HCT116 (cell line): Measurements from ENCODE around the gene CNTN4. TPM values are rescaled to one million over a fixed set of nuclear protein-coding genes. Genes with fewer than 3 reads are reported as not detected.

Experiments
- ATAC-seq: fragments of 200-7000 bp; cut with Tn5 transposase; 2 replicates; pipeline ENCODE4 v1.9.1; 2020; ENCODE audit warnings: mild to moderate bottlenecking, moderate library complexity
- BruUV-seq: library from RNA; stranded (reverse); fragments of 400-500 nt; replicated peaks from 2 replicates; lab custom pipeline; 2021; lab: Mats Ljungman, UMichigan
- CTCF ChIA-PET: fragments of 300-600 bp; sonication (Branson Sonifier 250); formaldehyde crosslinking; loops from one replicate; lab custom pipeline; 2021; ENCODE audit warnings: antibody characterized with exemption; lab: Charles Lee
- POLR2A ChIA-PET: fragments of 300-600, 350-600 bp; sonication (Branson Sonifier 250); formaldehyde crosslinking; loops from one replicate; lab custom pipeline; 2021; ENCODE audit warnings: antibody characterized with exemption; lab: Charles Lee
- RAD21 ChIA-PET, 2 experiments: fragments of 300-600 bp; sonication (Branson Sonifier 250); formaldehyde crosslinking; loops; one replicate each; lab custom pipeline; 2023; ENCODE audit warnings: low total read pairs in 2 of 2; ENCODE audit not compliant: uncharacterized antibody in 2 of 2, unreplicated experiment in 2 of 2, low non-redundant PET in 1 of 2; lab: Charles Lee
- DNase-seq: peaks from one replicate; pipeline ENCODE4 v3.0.0-alpha.2; 2010; ENCODE audit warnings: low read depth, low spot score
- H2AFZ ChIP-seq: fragments of 200-600 bp; shearing (Covaris generic), sonication (generic); 2 replicates; pipeline ENCODE4 v1.6.1; 2017; ENCODE audit warnings: low read depth, mixed run types, mixed read lengths, antibody characterized with exemption, low read length; ENCODE audit not compliant: poor library complexity, severe bottlenecking
- H3K27ac ChIP-seq: 2 replicates; pipeline ENCODE4 v1.5.1; 2012; ENCODE audit warnings: low read depth, low read length
- H3K27me3 ChIP-seq: fragments of 200-600 bp; sonication (generic); 2 replicates; pipeline ENCODE4 v1.6.1; 2016; ENCODE audit warnings: mixed run types, low read length, mixed read lengths; ENCODE audit not compliant: insufficient read depth
- H3K36me3 ChIP-seq, 2 experiments: fragments of 200-500 bp in 1 of 2; fragments of 200-600 bp in 1 of 2; sonication (Bioruptor generic) in 1 of 2; sonication (generic) in 1 of 2; 2 replicates each; pipeline versions ENCODE4 v1.5.1 to v1.6.1; 2014 to 2016; ENCODE audit warnings: low read length in 2 of 2, inconsistent platforms in 1 of 2, mixed read lengths in 1 of 2, mixed run types in 1 of 2; ENCODE audit not compliant: insufficient read depth in 2 of 2, control insufficient read depth in 1 of 2
- H3K4me1 ChIP-seq, 2 experiments: fragments of 200-600 bp in 1 of 2; sonication (generic) in 1 of 2; 2 replicates each; pipeline versions ENCODE4 v1.5.1 to v1.6.1; 2012 to 2017; ENCODE audit warnings: low read length in 2 of 2, inconsistent platforms in 1 of 2, mild to moderate bottlenecking in 1 of 2, mixed read lengths in 1 of 2, mixed run types in 1 of 2, moderate library complexity in 1 of 2; ENCODE audit not compliant: insufficient read depth in 2 of 2, control insufficient read depth in 1 of 2
- H3K4me2 ChIP-seq: fragments of 200-600 bp; sonication (generic); 2 replicates; pipeline ENCODE4 v1.6.1; 2017; ENCODE audit warnings: mixed run types, low read length, mixed read lengths
- H3K4me3 ChIP-seq, 2 experiments: fragments of 200-600 bp in 1 of 2; sonication (generic) in 1 of 2; replicated peaks in 1 of 2; 2 replicates each; pipeline ENCODE4 v1.5.1; 2011 to 2016; ENCODE audit warnings: low read length in 2 of 2, control low read depth in 1 of 2, low read depth in 1 of 2, mild to moderate bottlenecking in 1 of 2, mixed read lengths in 1 of 2, mixed run types in 1 of 2
- H3K79me2 ChIP-seq: fragments of 200-600 bp; sonication (generic); 2 replicates; pipeline ENCODE4 v1.6.1; 2017; ENCODE audit warnings: mild to moderate bottlenecking, mixed run types, low read length, moderate library complexity, mixed read lengths; ENCODE audit not compliant: insufficient read depth
- H3K9ac ChIP-seq: fragments of 200-600 bp; sonication (generic); 2 replicates; pipeline ENCODE4 v1.6.1; 2016; ENCODE audit warnings: low read length, mixed read lengths
- H3K9me2 ChIP-seq: fragments of 200-600 bp; sonication (generic), shearing (Covaris generic); 2 replicates; pipeline ENCODE4 v1.6.1; 2017; ENCODE audit warnings: mixed run types, mild to moderate bottlenecking, moderate library complexity; ENCODE audit not compliant: insufficient read depth
- H3K9me3 ChIP-seq, 2 experiments: fragments of 200-500 bp in 1 of 2; fragments of 200-600 bp in 1 of 2; sonication (Bioruptor generic) in 1 of 2; sonication (generic) in 1 of 2; 2 replicates each; pipeline ENCODE4 v1.6.1; 2014 to 2017; ENCODE audit warnings: low read length in 2 of 2, mixed read lengths in 2 of 2, inconsistent platforms in 1 of 2, low read depth in 1 of 2, mild to moderate bottlenecking in 1 of 2, mixed run types in 1 of 2, moderate library complexity in 1 of 2; ENCODE audit not compliant: control insufficient read depth in 1 of 2, insufficient read depth in 1 of 2
- H4K20me1 ChIP-seq: fragments of 200-600 bp; sonication (generic), shearing (Covaris generic); 2 replicates; pipeline ENCODE4 v1.6.1; 2017; ENCODE audit warnings: mixed run types, mild to moderate bottlenecking, moderate library complexity; ENCODE audit not compliant: insufficient read depth
- ATF3 ChIP-seq: IDR thresholded peaks from 2 replicates; pipeline ENCODE4 v1.6.1; 2012
- CBX3 ChIP-seq: IDR thresholded peaks from 2 replicates; pipeline ENCODE4 v1.6.1; 2012; ENCODE audit warnings: low read depth
- EGR1 ChIP-seq: IDR thresholded peaks from 2 replicates; pipeline ENCODE4 v1.6.1; 2012; ENCODE audit warnings: low read depth
- EZH2 ChIP-seq: fragments of 200-600 bp; sonication (generic); IDR thresholded peaks from 2 replicates; pipeline ENCODE4 v1.6.1; 2017; ENCODE audit warnings: antibody characterized with exemption, mixed run types
- POLR2A ChIP-seq: IDR thresholded peaks from 2 replicates; pipeline ENCODE4 v1.7.0; 2011; ENCODE audit warnings: borderline replicate concordance; ENCODE audit not compliant: insufficient read depth, insufficient read length; ENCODE audit errors: extremely low read depth
- RAD21 ChIP-seq: IDR thresholded peaks from 2 replicates; pipeline ENCODE4 v1.6.1; 2012; ENCODE audit warnings: low read depth, mild to moderate bottlenecking
- SIN3A ChIP-seq: IDR thresholded peaks from 2 replicates; pipeline ENCODE4 v1.6.1; 2012; ENCODE audit warnings: low read depth
- SP1 ChIP-seq: IDR thresholded peaks from 2 replicates; pipeline ENCODE4 v1.6.1; 2012; ENCODE audit warnings: low read depth
- SRF ChIP-seq: IDR thresholded peaks from 2 replicates; pipeline ENCODE4 v1.6.1; 2012; ENCODE audit warnings: low read depth
- intact Hi-C: fragments of 100-400 bp; cut with micrococcal nuclease; formaldehyde crosslinking; loops from 2 replicates; pipeline ENCODE4 v1.10.0; 2022
- total RNA-seq: library from RNA; stranded (reverse); gene quantifications from one replicate; pipeline ENCODE4 v1.2.1, GENCODE V29; 2021; ENCODE audit not compliant: unreplicated experiment
- TF ChIP-seq, protein P1 (sequence below), 3 experiments: fragments of 200-600 bp in 1 of 3; sonication (generic) in 1 of 3; IDR thresholded peaks in 2 of 3; conservative IDR thresholded peaks in 1 of 3; 2 replicates each; pipeline ENCODE4 v1.5.1; 2012 to 2017; ENCODE audit warnings: low read depth in 2 of 3, low read length in 2 of 3, antibody characterized with exemption in 1 of 3, borderline replicate concordance in 1 of 3, control low read depth in 1 of 3, mild to moderate bottlenecking in 1 of 3, mixed read lengths in 1 of 3, mixed run types in 1 of 3, moderate library complexity in 1 of 3; ENCODE audit not compliant: insufficient read depth in 1 of 3
- TF ChIP-seq, protein P2 (sequence below): IDR thresholded peaks from 2 replicates; pipeline ENCODE4 v1.6.1; 2012

The CNTN4 gene
- total RNA-seq, 1 experiment from 2014 or later, result not detected

GRCh38 chr3:2363854-2364253 is 265.2 kb downstream of the CNTN4 start:
- H3K79me2 ChIP-seq, result no peaks in the 10 kb centered on the region
- no peak overlapping the region for H3K9ac ChIP-seq
- H3K9me3 ChIP-seq, result peaks cover 0 to 20% of the 10 kb centered on the region in 2 experiments; a peak in 2 of 4 replicates
- CTCF ChIA-PET, result no interaction called here
- no peak overlapping the region for H3K4me3 ChIP-seq
- POLR2A ChIA-PET, result no interaction called here
- BruUV-seq, result no TSS peak
- intact Hi-C loops, result no loop called here
- H3K27ac ChIP-seq, result no peak overlapping the region
- RAD21 ChIA-PET, result no interaction called here
- H3K27me3 ChIP-seq, result no peaks in the 10 kb centered on the region
- ATAC-seq (no peak), DNase-seq (no peak)
- H3K4me2 ChIP-seq, result no peak overlapping the region
- H4K20me1 ChIP-seq, result no peaks in the 10 kb centered on the region
- H3K4me1 ChIP-seq, result no peaks in the 10 kb centered on the region
- TF ChIP-seq, protein P1, sequence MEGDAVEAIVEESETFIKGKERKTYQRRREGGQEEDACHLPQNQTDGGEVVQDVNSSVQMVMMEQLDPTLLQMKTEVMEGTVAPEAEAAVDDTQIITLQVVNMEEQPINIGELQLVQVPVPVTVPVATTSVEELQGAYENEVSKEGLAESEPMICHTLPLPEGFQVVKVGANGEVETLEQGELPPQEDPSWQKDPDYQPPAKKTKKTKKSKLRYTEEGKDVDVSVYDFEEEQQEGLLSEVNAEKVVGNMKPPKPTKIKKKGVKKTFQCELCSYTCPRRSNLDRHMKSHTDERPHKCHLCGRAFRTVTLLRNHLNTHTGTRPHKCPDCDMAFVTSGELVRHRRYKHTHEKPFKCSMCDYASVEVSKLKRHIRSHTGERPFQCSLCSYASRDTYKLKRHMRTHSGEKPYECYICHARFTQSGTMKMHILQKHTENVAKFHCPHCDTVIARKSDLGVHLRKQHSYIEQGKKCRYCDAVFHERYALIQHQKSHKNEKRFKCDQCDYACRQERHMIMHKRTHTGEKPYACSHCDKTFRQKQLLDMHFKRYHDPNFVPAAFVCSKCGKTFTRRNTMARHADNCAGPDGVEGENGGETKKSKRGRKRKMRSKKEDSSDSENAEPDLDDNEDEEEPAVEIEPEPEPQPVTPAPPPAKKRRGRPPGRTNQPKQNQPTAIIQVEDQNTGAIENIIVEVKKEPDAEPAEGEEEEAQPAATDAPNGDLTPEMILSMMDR (IDR thresholded peaks at IDR 0.05 in 2 of 3, conservative IDR thresholded peaks at IDR 0.05 in 1 of 3; ENCODE audit: borderline replicate concordance in 1 of 3, insufficient read depth in 1 of 3, low read depth in 2 of 3, low read length in 2 of 3), result no peak
- TF ChIP-seq CBX3 (no peak), SIN3A (no peak), ATF3 (no peak), POLR2A (no peak), RAD21 (no peak), SRF (no peak), EGR1 (no peak), SP1 (no peak), EZH2 (no peak)
- TF ChIP-seq, protein P2, sequence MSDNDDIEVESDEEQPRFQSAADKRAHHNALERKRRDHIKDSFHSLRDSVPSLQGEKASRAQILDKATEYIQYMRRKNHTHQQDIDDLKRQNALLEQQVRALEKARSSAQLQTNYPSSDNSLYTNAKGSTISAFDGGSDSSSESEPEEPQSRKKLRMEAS, result no peak
- no peak overlapping the region for H2AFZ ChIP-seq
- H3K9me2 ChIP-seq, result no peaks in the 10 kb centered on the region
- no peaks in the 10 kb centered on the region for H3K36me3 ChIP-seq
